Body of pancreas (tissue), 4 donors: ENCODE measurements around the gene EVL. TPM values are rescaled to one million over a fixed set of nuclear protein-coding genes. Genes with fewer than 3 reads are reported as not detected.

Experiments
- ATAC-seq: fragments of 150-250 bp; one replicate; pipeline ENCODE4 v1.9.1; 2016
- DNase-seq, 4 donors: peaks; one replicate each; pipeline ENCODE4 v3.0.0-alpha.2; 2019
- H3K27ac ChIP-seq, 4 donors: fragments of 200-600 bp; sonication (generic); 1 replicate in 3 of 4; 2 replicates in 1 of 4; pipeline versions ENCODE4 v1.5.1 to v1.6.1; 2016 to 2019; ENCODE audit warnings: mild to moderate bottlenecking in 1 of 4, mixed read lengths in 1 of 4, moderate library complexity in 1 of 4
- H3K27me3 ChIP-seq, 2 donors: fragments of 200-600 bp; sonication (generic); one replicate each; pipeline ENCODE4 v1.6.0; 2016; ENCODE audit warnings: mild to moderate bottlenecking in 1 of 2
- H3K36me3 ChIP-seq, 2 donors: fragments of 200-600 bp; sonication (generic); replicated peaks in 1 of 2; 2 replicates each; pipeline ENCODE4 v1.5.1; 2016; ENCODE audit warnings: low read depth in 2 of 2; ENCODE audit not compliant: insufficient read depth in 1 of 2
- H3K4me1 ChIP-seq: fragments of 200-600 bp; sonication (generic); one replicate; pipeline ENCODE4 v1.6.0; 2016
- H3K4me3 ChIP-seq, 2 donors: fragments of 200-600 bp; sonication (generic); 1 replicate in 1 of 2; 2 replicates in 1 of 2; pipeline ENCODE4 v1.5.1; 2016 to 2019
- H3K9me3 ChIP-seq, 3 donors: fragments of 200-600 bp; sonication (generic); 1 replicate in 2 of 3; 2 replicates in 1 of 3; pipeline ENCODE4 v1.5.1; 2016
- CTCF ChIP-seq, 7 experiments: fragments of 450-650 bp in 4 of 7; fragments of 200-600 bp in 3 of 7; sonication (generic) in 3 of 7; IDR thresholded peaks; one replicate each; pipeline ENCODE4 v1.5.1; 2016 to 2019; ENCODE audit warnings: antibody characterized with exemption in 7 of 7
- POLR2A ChIP-seq, 3 donors: fragments of 450-650 bp; IDR thresholded peaks; one replicate each; pipeline ENCODE4 v1.6.1; 2016; ENCODE audit warnings: antibody characterized with exemption in 3 of 3, mild to moderate bottlenecking in 2 of 3
- WGBS, 2 donors: methylation state at CpG; one replicate each; pipeline ENCODE4 v1.1.5; 2017; 5-methylcytosine and 5-hydroxymethylcytosine counted together
- intact Hi-C: fragments of 100-400 bp; cut with DNase I; formaldehyde crosslinking; loops from one replicate; pipeline ENCODE4 v1.15.1; 2023
- total RNA-seq, 2 donors: library from RNA; depleted of rRNA; stranded (reverse); fragments of >200 nt; gene quantifications; one replicate each; pipeline ENCODE4 v1.1.0, GENCODE V29; 2016

Gene EVL
- total RNA-seq, 2 donors from 2014 or later, result 22.3 to 57.7 TPM

GRCh38 chr14:100047600-100047999 is 17.6 kb upstream of the EVL start:
- DNase-seq, result no peak
- TF ChIP-seq CTCF (IDR thresholded peaks at IDR 0.05) (no peak), POLR2A (IDR thresholded peaks at IDR 0.05) (no peak)
- ATAC-seq, result no peak
- Histone ChIP-seq H3K4me1 (no peaks in the 10 kb centered on the region), H3K36me3 (no peaks in the 10 kb centered on the region), H3K27me3 (no peaks in the 10 kb centered on the region), H3K4me3 (no peak overlapping the region), H3K9me3 (no peaks in the 10 kb centered on the region), H3K27ac (no peak overlapping the region)
- intact Hi-C loops, result no loop called here
- WGBS, 2 donors, result 91% methylated on average over 4 of the region's 4 CpGs

DNA sequence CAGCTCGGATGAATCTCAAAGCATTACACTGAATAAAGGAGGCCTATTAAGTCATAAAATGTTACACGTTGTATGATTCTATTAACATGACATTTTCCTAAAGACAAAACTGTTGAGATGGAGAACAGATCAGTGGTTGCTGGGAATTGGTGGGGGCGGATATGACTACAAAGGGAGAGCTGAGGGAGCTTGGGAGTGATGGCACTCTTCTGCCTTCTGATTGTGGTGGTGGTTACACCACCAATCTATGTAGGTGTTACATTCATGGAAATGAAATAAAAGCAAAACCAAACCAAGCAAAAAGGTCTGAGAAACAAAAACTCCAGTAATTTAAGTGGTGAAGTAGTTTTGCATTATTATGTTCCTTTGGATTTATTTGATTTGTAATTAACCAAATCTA is 16.4 kb upstream of the EVL start:
- Histone ChIP-seq H3K36me3 (no peaks in the 10 kb centered on the region), H3K4me3 (no peak overlapping the region), H3K27ac (no peak overlapping the region), H3K9me3 (no peaks in the 10 kb centered on the region), H3K4me1 (no peaks in the 10 kb centered on the region), H3K27me3 (no peaks in the 10 kb centered on the region)
- intact Hi-C loops, result no loop called here
- ATAC-seq (no peak), DNase-seq (no peak)
- no peak for TF ChIP-seq CTCF (IDR thresholded peaks at IDR 0.05)
- TF ChIP-seq POLR2A (IDR thresholded peaks at IDR 0.05), result no peak
- WGBS, 2 donors, result 58 to 60% methylated on average over 3 of the region's 3 CpGs

DNA sequence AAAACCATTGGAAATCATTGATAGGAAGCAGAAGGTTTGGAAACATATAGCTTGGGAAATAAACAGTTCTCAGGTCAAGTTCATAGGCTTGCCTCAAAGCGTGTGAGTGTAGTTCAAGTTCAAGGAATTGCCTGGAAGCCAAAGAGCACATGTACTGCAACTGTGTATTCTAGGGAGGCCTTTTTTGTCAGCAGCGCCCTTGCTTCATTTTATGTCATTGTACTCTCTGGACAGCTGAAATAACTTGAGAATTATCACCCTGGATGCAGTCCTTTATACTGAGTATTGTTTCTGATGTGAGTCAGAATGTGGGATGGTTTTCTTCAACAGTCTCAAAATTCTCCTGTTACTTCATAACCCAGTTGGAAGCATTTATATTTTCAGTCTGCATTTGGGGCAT is 16.0 kb upstream of the EVL start:
- 70 to 89% methylated on average over 2 of the region's 2 CpGs for WGBS, 2 donors

DNA sequence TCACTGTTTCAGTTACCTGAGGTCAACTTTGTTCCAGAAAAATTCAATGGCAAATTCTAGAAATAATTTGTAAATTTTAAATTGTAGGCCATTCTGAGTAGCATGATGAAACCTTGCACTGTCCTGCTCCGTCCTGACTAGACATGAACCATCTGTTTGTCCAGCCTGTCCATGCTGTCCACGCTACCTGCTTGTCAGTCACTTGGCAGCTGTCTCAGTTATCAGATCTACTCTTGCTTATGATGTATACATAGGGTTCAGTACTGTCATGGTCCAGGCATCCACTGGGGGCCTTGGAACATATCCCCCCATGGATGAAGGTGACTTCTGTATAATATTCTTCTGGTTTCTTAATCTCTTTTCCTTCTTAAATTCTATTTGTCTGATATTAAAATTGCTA is 14.1 kb upstream of the EVL start:
- Histone ChIP-seq H3K4me1 (no peaks in the 10 kb centered on the region), H3K9me3 (no peaks in the 10 kb centered on the region), H3K27me3 (no peaks in the 10 kb centered on the region), H3K4me3 (no peak overlapping the region), H3K27ac (no peak overlapping the region), H3K36me3 (no peaks in the 10 kb centered on the region)
- WGBS, 2 donors, result 91 to 96% methylated on average over 2 of the region's 2 CpGs
- TF ChIP-seq POLR2A (IDR thresholded peaks at IDR 0.05), result no peak
- TF ChIP-seq CTCF (IDR thresholded peaks at IDR 0.05), result no peak
- intact Hi-C loops, result no loop called here
- ATAC-seq, result no peak
- DNase-seq, result no peak

More for the DNA sequence above, 16.0 kb upstream of the EVL start:
- Histone ChIP-seq H3K4me1 (no peaks in the 10 kb centered on the region), H3K36me3 (no peaks in the 10 kb centered on the region), H3K27ac (no peak overlapping the region), H3K27me3 (no peaks in the 10 kb centered on the region), H3K4me3 (no peak overlapping the region), H3K9me3 (no peaks in the 10 kb centered on the region)
- DNase-seq (no peak), ATAC-seq (no peak)
- no peak for TF ChIP-seq POLR2A (IDR thresholded peaks at IDR 0.05)
- no peak for TF ChIP-seq CTCF (IDR thresholded peaks at IDR 0.05)
- intact Hi-C loops, result no loop called here

- 83 to 87% methylated on average over 5 of the region's 5 CpGs for WGBS, 2 donors
- Histone ChIP-seq H3K27ac (no peak overlapping the region), H3K36me3 (no peaks in the 10 kb centered on the region), H3K4me1 (no peaks in the 10 kb centered on the region), H3K4me3 (no peak overlapping the region), H3K9me3 (no peaks in the 10 kb centered on the region), H3K27me3 (no peaks in the 10 kb centered on the region)
- no peak for ATAC-seq
- TF ChIP-seq CTCF (IDR thresholded peaks at IDR 0.05) (no peak), POLR2A (IDR thresholded peaks at IDR 0.05) (no peak)
- intact Hi-C loops, result no loop called here
- no peak for DNase-seq
Observed at GRCh38 chr14:100051543-100051942, 13.7 kb upstream of the EVL start.
